SK-N-SH (cell line): ENCODE data around the gene CREB5. TPM values are rescaled to one million over a fixed set of nuclear protein-coding genes. Genes with fewer than 3 reads are reported as not detected.

Experiments
- CTCF ChIA-PET: fragments of 300-600, 350-600 bp; formaldehyde crosslinking; extraction: SDS; loops from one replicate; lab custom pipeline; 2021; lab: Yijun Ruan, JAX
- POLR2A ChIA-PET: fragments of 350-600 bp; sonication (Branson Sonifier 250); formaldehyde crosslinking; extraction: SDS; loops from one replicate; lab custom pipeline; 2020; ENCODE audit warnings: antibody characterized with exemption, inconsistent platforms; lab: Yijun Ruan, JAX
- DNase-seq: peaks from one replicate; pipeline ENCODE4 v3.0.0; 2012
- H2AFZ ChIP-seq: fragments of 200-600 bp; sonication (generic); 2 replicates; pipeline ENCODE4 v1.8.1; 2016; ENCODE audit warnings: antibody characterized with exemption, mild to moderate bottlenecking, low read depth
- H3F3A ChIP-seq: fragments of 200-600 bp; sonication (generic); replicated peaks from 2 replicates; pipeline ENCODE3; 2016; ENCODE audit warnings: antibody characterized with exemption, mild to moderate bottlenecking; ENCODE audit not compliant: insufficient read depth
- H3K27ac ChIP-seq, 2 experiments: fragments of 200-500 bp in 1 of 2; fragments of 200-600 bp in 1 of 2; sonication (Bioruptor generic) in 1 of 2; sonication (generic), shearing (Covaris generic) in 1 of 2; 2 replicates each; pipeline versions ENCODE4 v1.5.1 to v1.6.1; 2014 to 2016; ENCODE audit warnings: low read depth in 2 of 2, inconsistent platforms in 1 of 2, low read length in 1 of 2, mild to moderate bottlenecking in 1 of 2, mixed read lengths in 1 of 2
- H3K27me3 ChIP-seq: fragments of 200-600 bp; sonication (generic), shearing (Covaris generic); 2 replicates; pipeline ENCODE4 v1.6.1; 2016; ENCODE audit warnings: mixed run types; ENCODE audit not compliant: insufficient read depth
- H3K36me3 ChIP-seq, 2 experiments: fragments of 200-500 bp in 1 of 2; fragments of 200-600 bp in 1 of 2; sonication (Bioruptor generic) in 1 of 2; sonication (generic) in 1 of 2; replicated peaks in 1 of 2; 2 replicates each; pipeline versions ENCODE3 to v1.5.1; 2014 to 2016; ENCODE audit warnings: low read length in 1 of 2, mild to moderate bottlenecking in 1 of 2; ENCODE audit not compliant: insufficient read depth in 2 of 2, control insufficient read depth in 1 of 2
- H3K4me1 ChIP-seq, 2 experiments: fragments of 200-500 bp in 1 of 2; fragments of 200-600 bp in 1 of 2; sonication (Bioruptor generic) in 1 of 2; sonication (generic), shearing (Covaris generic) in 1 of 2; 2 replicates each; pipeline versions ENCODE4 v1.5.1 to v1.6.1; 2014 to 2016; ENCODE audit warnings: low read depth in 1 of 2, low read length in 1 of 2, mixed run types in 1 of 2; ENCODE audit not compliant: insufficient read depth in 2 of 2, control insufficient read depth in 1 of 2
- H3K4me2 ChIP-seq: fragments of 200-600 bp; sonication (generic), shearing (Covaris generic); 2 replicates; pipeline ENCODE4 v1.6.1; 2017; ENCODE audit warnings: mixed run types
- H3K4me3 ChIP-seq, 2 experiments: fragments of 200-500 bp in 1 of 2; fragments of 200-600 bp in 1 of 2; sonication (Bioruptor generic) in 1 of 2; sonication (generic), shearing (Covaris generic) in 1 of 2; 2 replicates each; pipeline versions ENCODE4 v1.5.1 to v1.8.1; 2014 to 2016; ENCODE audit warnings: low read depth in 2 of 2, inconsistent platforms in 1 of 2, low read length in 1 of 2, mild to moderate bottlenecking in 1 of 2, mixed read lengths in 1 of 2, moderate library complexity in 1 of 2
- H3K79me2 ChIP-seq: fragments of 200-600 bp; sonication (generic); 2 replicates; pipeline ENCODE4 v1.8.1; 2017; ENCODE audit warnings: mild to moderate bottlenecking; ENCODE audit not compliant: insufficient read depth
- H3K9ac ChIP-seq: fragments of 200-600 bp; sonication (generic); 2 replicates; pipeline ENCODE4 v1.6.1; 2017; ENCODE audit warnings: mixed run types
- H3K9me2 ChIP-seq: fragments of 200-600 bp; sonication (generic); 2 replicates; pipeline ENCODE4 v1.6.1; 2017; ENCODE audit warnings: mixed run types
- H3K9me3 ChIP-seq: fragments of 200-600 bp; sonication (generic); 2 replicates; pipeline ENCODE4 v1.6.1; 2017; ENCODE audit warnings: mixed run types, mild to moderate bottlenecking, moderate library complexity
- H4K20me1 ChIP-seq: fragments of 200-600 bp; sonication (generic); 2 replicates; pipeline ENCODE4 v1.6.1; 2017; ENCODE audit warnings: mild to moderate bottlenecking, mixed run types; ENCODE audit not compliant: insufficient read depth
- CHD2 ChIP-seq: fragments of 150-350 bp; IDR thresholded peaks from 2 replicates; pipeline ENCODE4 v1.6.1; 2018; ENCODE audit warnings: low read length; ENCODE audit not compliant: partially characterized antibody
- ELF1 ChIP-seq: IDR thresholded peaks from 2 replicates; pipeline ENCODE4 v1.4.0; 2012
- EP300 ChIP-seq, 2 experiments: IDR thresholded peaks; 2 replicates each; pipeline versions ENCODE4 v1.4.0 to v1.6.1; 2012; ENCODE audit warnings: borderline replicate concordance in 1 of 2, low read depth in 1 of 2, low read length in 1 of 2
- FOSL2 ChIP-seq: IDR thresholded peaks from 2 replicates; pipeline ENCODE4 v1.4.0; 2012; ENCODE audit warnings: low read depth, mild to moderate bottlenecking, moderate library complexity, borderline replicate concordance
- GABPA ChIP-seq: IDR thresholded peaks from 2 replicates; pipeline ENCODE4 v1.4.0; 2012; ENCODE audit warnings: low read depth, mild to moderate bottlenecking
- GATA2 ChIP-seq: sonication (generic); formaldehyde crosslinking; IDR thresholded peaks from 2 replicates; pipeline ENCODE4 v1.5.0; 2020; ENCODE audit warnings: mild to moderate bottlenecking, missing genetic modification reagents
- MEF2A ChIP-seq: IDR thresholded peaks from 2 replicates; pipeline ENCODE4 v1.4.0; 2012; ENCODE audit warnings: low read depth, borderline replicate concordance
- MXI1 ChIP-seq: IDR thresholded peaks from 2 replicates; pipeline ENCODE4 v1.6.1; 2012; ENCODE audit warnings: mild to moderate bottlenecking, low read depth, low read length, improper control_type of control experiment
- NFIC ChIP-seq: IDR thresholded peaks from 2 replicates; pipeline ENCODE4 v1.4.0; 2012; ENCODE audit warnings: borderline replicate concordance
- NRF1 ChIP-seq: IDR thresholded peaks from 2 replicates; pipeline ENCODE4 v1.6.1; 2012; ENCODE audit warnings: low read depth, mild to moderate bottlenecking, low read length
- POLR2AphosphoS5 ChIP-seq: IDR thresholded peaks from 2 replicates; pipeline ENCODE4 v1.6.1; 2012; ENCODE audit warnings: low read depth, low read length
- RAD21 ChIP-seq: IDR thresholded peaks from 2 replicates; pipeline ENCODE4 v1.6.1; 2012; ENCODE audit warnings: mild to moderate bottlenecking, low read length
- RCOR1 ChIP-seq: fragments of 150-350 bp; IDR thresholded peaks from 2 replicates; pipeline ENCODE4 v1.6.1; 2017; ENCODE audit warnings: antibody characterized with exemption, low read length
- REST ChIP-seq: IDR thresholded peaks from 2 replicates; pipeline ENCODE4 v1.6.1; 2012; ENCODE audit warnings: mild to moderate bottlenecking, low read depth, low read length, moderate library complexity
- RXRA ChIP-seq: IDR thresholded peaks from 2 replicates; pipeline ENCODE4 v1.4.0; 2012; ENCODE audit warnings: low read depth, mild to moderate bottlenecking, borderline replicate concordance
- SMC3 ChIP-seq: IDR thresholded peaks from 2 replicates; pipeline ENCODE4 v1.6.1; 2012; ENCODE audit warnings: low read depth, low read length, improper control_type of control experiment
- TCF12 ChIP-seq: IDR thresholded peaks from 2 replicates; pipeline ENCODE4 v1.4.0; 2012
- TEAD4 ChIP-seq: IDR thresholded peaks from 2 replicates; pipeline ENCODE4 v1.4.0; 2012; ENCODE audit warnings: mild to moderate bottlenecking, borderline replicate concordance; ENCODE audit not compliant: insufficient read depth
- USF2 ChIP-seq: fragments of 150-350 bp; IDR thresholded peaks from 2 replicates; pipeline ENCODE4 v1.6.1; 2017; ENCODE audit warnings: antibody characterized with exemption, low read length, low read depth, borderline replicate concordance
- YY1 ChIP-seq: IDR thresholded peaks from 2 replicates; pipeline ENCODE4 v1.4.0; 2012; ENCODE audit warnings: low read depth, mild to moderate bottlenecking
- WGBS: methylation state at CpG from one replicate; pipeline ENCODE4 v1.1.6; 2017; ENCODE audit warnings: low lambda C conversion rate; 5-methylcytosine and 5-hydroxymethylcytosine counted together
- polyA plus RNA-seq, 3 experiments: library from polyadenylated mRNA; depleted of rRNA; stranded (reverse); fragments of >200 nt; gene quantifications; 2 replicates each; pipeline ENCODE4 v1.2.3, GENCODE V29; 2012
- TF ChIP-seq, protein P1 (sequence below): fragments of 200-600 bp; sonication (generic); IDR thresholded peaks from 2 replicates; pipeline ENCODE4 v1.6.1; 2017; ENCODE audit warnings: antibody characterized with exemption, mild to moderate bottlenecking, moderate library complexity

CREB5 gene
- polyA plus RNA-seq, 1 of the 3 experiments (the other 2 are of a cell fraction): 19.3 TPM

GRCh38 chr7:28776463-28777157 is 364.3 kb downstream of the CREB5 start:
- ChIA-PET CTCF (interaction anchor here (1.1 to 1.4 kb wide), 2 partner anchors 12 to 38 kb away, joined by 3 read pairs; no protein-coding TSS in a partner anchor), POLR2A (no interaction called here)
- Histone ChIP-seq H3K79me2 (no peaks in the 10 kb centered on the region), H3K4me1 (no peaks in the 10 kb centered on the region), H4K20me1 (no peaks in the 10 kb centered on the region), H3K27me3 (no peaks in the 10 kb centered on the region), H3K9ac (no peak overlapping the region), H2AFZ (no peak overlapping the region), H3K4me3 (no peak overlapping the region), H3F3A (no peaks in the 10 kb centered on the region), H3K36me3 (no peaks in the 10 kb centered on the region), H3K4me2 (no peak overlapping the region), H3K27ac (no peak overlapping the region), H3K9me2 (no peaks in the 10 kb centered on the region), H3K9me3 (no peaks in the 10 kb centered on the region)
- no peak for DNase-seq
- 81% methylated on average over 4 of the region's 4 CpGs for WGBS
- TF ChIP-seq GATA2 (CRISPR knock-in tag): no peak
- TF ChIP-seq ELF1: no peak
- no peak for TF ChIP-seq EP300 (IDR thresholded peaks at IDR 0.05; ENCODE audit: borderline replicate concordance in 1 of 2, low read depth in 1 of 2, low read length in 1 of 2)
- no peak for TF ChIP-seq YY1
- TF ChIP-seq POLR2AphosphoS5: no peak
- no peak for TF ChIP-seq RXRA
- no peak for TF ChIP-seq TEAD4
- no peak for TF ChIP-seq SMC3
- TF ChIP-seq, all 33 proteins: peak for 0

DNA sequence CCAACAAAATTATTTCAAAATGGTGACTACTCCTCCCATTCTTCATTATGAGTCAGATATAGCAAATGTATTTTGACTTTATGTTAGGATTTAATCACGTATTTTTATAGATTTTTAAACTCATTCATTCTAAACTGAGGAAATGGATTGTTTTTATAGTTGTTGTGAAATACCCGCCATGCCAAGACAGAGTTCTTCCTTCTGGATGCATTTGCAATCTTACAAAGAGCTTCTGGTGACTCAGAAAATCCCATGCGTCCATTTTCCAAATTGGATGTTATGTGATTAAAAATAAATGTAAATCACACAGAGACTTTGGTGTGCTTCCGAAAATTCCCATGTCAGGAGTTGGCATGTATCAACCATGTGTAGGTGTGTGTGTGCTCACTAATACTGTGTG is 366.5 kb downstream of the CREB5 start:
- no peak overlapping the region for H3K4me3 ChIP-seq
- H2AFZ ChIP-seq: no peak overlapping the region
- no peaks in the 10 kb centered on the region for H3K27me3 ChIP-seq
- H3F3A ChIP-seq: no peaks in the 10 kb centered on the region
- no peak overlapping the region for H3K9ac ChIP-seq
- ChIA-PET CTCF (interaction anchor here (1.3 to 1.8 kb wide), 3 partner anchors 9 to 61 kb away, joined by 3 to 6 read pairs (median 4); no protein-coding TSS in a partner anchor), POLR2A (no interaction called here)
- H3K4me1 ChIP-seq: peaks cover 0 to 3% of the 10 kb centered on the region in 2 experiments; a peak in 1 of 4 replicates
- no peaks in the 10 kb centered on the region for H4K20me1 ChIP-seq
- no peaks in the 10 kb centered on the region for H3K36me3 ChIP-seq
- H3K9me3 ChIP-seq: no peaks in the 10 kb centered on the region
- H3K9me2 ChIP-seq: no peaks in the 10 kb centered on the region
- H3K27ac ChIP-seq: no peak overlapping the region
- H3K4me2 ChIP-seq: no peak overlapping the region
- WGBS: 61% methylated on average over 4 of the region's 4 CpGs
- DNase-seq: no peak
- no peaks in the 10 kb centered on the region for H3K79me2 ChIP-seq
- TF ChIP-seq NRF1 (no peak), YY1 (no peak), REST (no peak), NFIC (no peak), RCOR1 (no peak), TCF12 (no peak), TEAD4 (no peak), USF2 (no peak), MEF2A (no peak), GABPA (no peak), FOSL2 (no peak), CHD2 (no peak), MXI1 (no peak), RAD21 (no peak)
- TF ChIP-seq, protein P1, sequence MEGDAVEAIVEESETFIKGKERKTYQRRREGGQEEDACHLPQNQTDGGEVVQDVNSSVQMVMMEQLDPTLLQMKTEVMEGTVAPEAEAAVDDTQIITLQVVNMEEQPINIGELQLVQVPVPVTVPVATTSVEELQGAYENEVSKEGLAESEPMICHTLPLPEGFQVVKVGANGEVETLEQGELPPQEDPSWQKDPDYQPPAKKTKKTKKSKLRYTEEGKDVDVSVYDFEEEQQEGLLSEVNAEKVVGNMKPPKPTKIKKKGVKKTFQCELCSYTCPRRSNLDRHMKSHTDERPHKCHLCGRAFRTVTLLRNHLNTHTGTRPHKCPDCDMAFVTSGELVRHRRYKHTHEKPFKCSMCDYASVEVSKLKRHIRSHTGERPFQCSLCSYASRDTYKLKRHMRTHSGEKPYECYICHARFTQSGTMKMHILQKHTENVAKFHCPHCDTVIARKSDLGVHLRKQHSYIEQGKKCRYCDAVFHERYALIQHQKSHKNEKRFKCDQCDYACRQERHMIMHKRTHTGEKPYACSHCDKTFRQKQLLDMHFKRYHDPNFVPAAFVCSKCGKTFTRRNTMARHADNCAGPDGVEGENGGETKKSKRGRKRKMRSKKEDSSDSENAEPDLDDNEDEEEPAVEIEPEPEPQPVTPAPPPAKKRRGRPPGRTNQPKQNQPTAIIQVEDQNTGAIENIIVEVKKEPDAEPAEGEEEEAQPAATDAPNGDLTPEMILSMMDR: no peak
- TF ChIP-seq, all 33 proteins: peak for 0
